HEK293 (cell line): ENCODE data around the gene IGLON5.

Source experiments
- CTCF ChIA-PET: fragments of 350-600 bp; formaldehyde crosslinking; extraction: SDS; loops from one replicate; lab custom pipeline; 2021; ENCODE audit warnings: antibody characterized with exemption; lab: Yijun Ruan, JAX
- POLR2A ChIA-PET: fragments of 300-600 bp; formaldehyde crosslinking; extraction: SDS; loops from one replicate; lab custom pipeline; 2020; ENCODE audit warnings: antibody characterized with exemption, inconsistent platforms; lab: Yijun Ruan, JAX
- H3K27ac ChIP-seq: fragments of 200-500 bp; sonication (Bioruptor generic); 2 replicates; pipeline ENCODE4 v1.5.1; 2014; ENCODE audit warnings: low read depth, low read length, control low read depth, inconsistent platforms; ENCODE audit errors: extremely low read depth
- H3K36me3 ChIP-seq, 2 experiments: fragments of 200-500 bp in 1 of 2; sonication (Bioruptor generic) in 1 of 2; 1 replicate in 1 of 2; 2 replicates in 1 of 2; pipeline ENCODE4 v1.5.1; 2014 to 2017; ENCODE audit warnings: inconsistent platforms in 2 of 2, low read length in 2 of 2; ENCODE audit not compliant: control insufficient read depth in 2 of 2, insufficient read depth in 1 of 2
- H3K4me1 ChIP-seq: fragments of 200-500 bp; sonication (Bioruptor generic); 2 replicates; pipeline ENCODE4 v1.5.1; 2014; ENCODE audit warnings: mild to moderate bottlenecking, low read length, inconsistent platforms; ENCODE audit not compliant: control insufficient read depth, insufficient read depth
- H3K4me3 ChIP-seq: 2 replicates; pipeline ENCODE4 v1.5.1; 2011; ENCODE audit warnings: low read depth, mild to moderate bottlenecking, control low read depth, low read length, moderate library complexity
- H3K9me3 ChIP-seq: fragments of 200-500 bp; sonication (Bioruptor generic); 2 replicates; pipeline ENCODE4 v1.5.1; 2014; ENCODE audit warnings: low read depth, low read length, inconsistent platforms; ENCODE audit not compliant: control insufficient read depth, insufficient read depth
- EGR2 ChIP-seq: fragments of 450-650 bp; formaldehyde crosslinking; IDR thresholded peaks from 2 replicates; pipeline ENCODE4 v1.5.1; 2016; ENCODE audit warnings: low read depth, missing biosample characterization, missing genetic modification characterization
- MEIS1 ChIP-seq: sonication (generic); formaldehyde crosslinking; IDR thresholded peaks from 2 replicates; pipeline ENCODE4 v1.8.1; 2022; ENCODE audit warnings: missing genetic modification reagents, mild to moderate bottlenecking, borderline replicate concordance
- ZBTB17 ChIP-seq: fragments of 450-650 bp; formaldehyde crosslinking; IDR thresholded peaks from 2 replicates; pipeline ENCODE4 v1.5.1; 2016; ENCODE audit warnings: missing biosample characterization, missing genetic modification characterization
- ZBTB48 ChIP-seq: fragments of 450-650 bp; formaldehyde crosslinking; IDR thresholded peaks from 2 replicates; pipeline ENCODE4 v1.5.1; 2016; ENCODE audit warnings: missing biosample characterization, missing genetic modification characterization
- ZFHX2 ChIP-seq: fragments of 450-650 bp; formaldehyde crosslinking; conservative IDR thresholded peaks from 2 replicates; pipeline ENCODE4 v1.5.1; 2016; ENCODE audit warnings: missing biosample characterization, missing genetic modification characterization
- ZNF157 ChIP-seq: fragments of 450-650 bp; formaldehyde crosslinking; IDR thresholded peaks from 2 replicates; pipeline ENCODE4 v1.5.1; 2016; ENCODE audit warnings: missing biosample characterization, missing genetic modification characterization
- ZNF19 ChIP-seq: fragments of 450-650 bp; formaldehyde crosslinking; IDR thresholded peaks from 2 replicates; pipeline ENCODE4; 2016; ENCODE audit warnings: missing biosample characterization, missing genetic modification characterization, low read depth
- ZNF214 ChIP-seq: fragments of 450-650 bp; formaldehyde crosslinking; IDR thresholded peaks from 2 replicates; pipeline ENCODE4 v1.5.1; 2017; ENCODE audit warnings: missing biosample characterization, mild to moderate bottlenecking, missing genetic modification characterization, borderline replicate concordance
- ZNF239 ChIP-seq: fragments of 450-650 bp; formaldehyde crosslinking; IDR thresholded peaks from 2 replicates; pipeline ENCODE4 v1.5.1; 2016; ENCODE audit warnings: missing biosample characterization, missing genetic modification characterization
- ZNF280C ChIP-seq: fragments of 450-650 bp; formaldehyde crosslinking; IDR thresholded peaks from 2 replicates; pipeline ENCODE4 v1.5.1; 2016; ENCODE audit warnings: missing biosample characterization, missing genetic modification characterization
- ZNF292 ChIP-seq: fragments of 450-650 bp; formaldehyde crosslinking; IDR thresholded peaks from 2 replicates; pipeline ENCODE4 v1.5.1; 2016; ENCODE audit warnings: low read depth, missing biosample characterization, missing genetic modification characterization, borderline replicate concordance
- ZNF394 ChIP-seq: fragments of 450-650 bp; formaldehyde crosslinking; IDR thresholded peaks from 2 replicates; pipeline ENCODE4 v1.5.1; 2016; ENCODE audit warnings: missing biosample characterization, missing genetic modification characterization, mild to moderate bottlenecking, moderate library complexity, borderline replicate concordance
- ZNF555 ChIP-seq: fragments of 450-650 bp; formaldehyde crosslinking; conservative IDR thresholded peaks from 2 replicates; pipeline ENCODE4 v1.5.1; 2017; ENCODE audit warnings: missing biosample characterization, mild to moderate bottlenecking, missing genetic modification characterization, inconsistent platforms
- ZNF561 ChIP-seq: fragments of 450-650 bp; IDR thresholded peaks from 2 replicates; pipeline ENCODE4 v1.5.1; 2018; ENCODE audit warnings: missing biosample characterization, missing genetic modification characterization, borderline replicate concordance
- ZNF585B ChIP-seq: fragments of 450-650 bp; formaldehyde crosslinking; IDR thresholded peaks from 2 replicates; pipeline ENCODE4 v1.5.1; 2016; ENCODE audit warnings: missing biosample characterization, missing genetic modification characterization
- ZNF624 ChIP-seq: fragments of 450-650 bp; formaldehyde crosslinking; IDR thresholded peaks from 2 replicates; pipeline ENCODE4 v1.5.1; 2017; ENCODE audit warnings: missing biosample characterization, missing genetic modification characterization
- ZNF677 ChIP-seq: fragments of 450-650 bp; IDR thresholded peaks from 2 replicates; pipeline ENCODE4 v1.5.0; 2018; ENCODE audit warnings: missing biosample characterization, mild to moderate bottlenecking, missing genetic modification characterization, moderate library complexity
- ZNF791 ChIP-seq: fragments of 450-650 bp; formaldehyde crosslinking; IDR thresholded peaks from 2 replicates; pipeline ENCODE4 v1.5.1; 2016; ENCODE audit warnings: missing biosample characterization, missing genetic modification characterization
- ZNF837 ChIP-seq: fragments of 450-650 bp; formaldehyde crosslinking; IDR thresholded peaks from 2 replicates; pipeline ENCODE4 v1.5.1; 2016; ENCODE audit warnings: missing biosample characterization, missing genetic modification characterization
- ZSCAN30 ChIP-seq: fragments of 450-650 bp; IDR thresholded peaks from 2 replicates; pipeline ENCODE4 v1.5.1; 2018; ENCODE audit warnings: missing biosample characterization, mild to moderate bottlenecking, missing genetic modification characterization, moderate library complexity
- TF ChIP-seq, protein P1 (sequence below): fragments of 450-650 bp; formaldehyde crosslinking; IDR thresholded peaks from 2 replicates; pipeline ENCODE4 v1.5.1; 2016; ENCODE audit warnings: missing biosample characterization, missing genetic modification characterization

The IGLON5 gene

DNA sequence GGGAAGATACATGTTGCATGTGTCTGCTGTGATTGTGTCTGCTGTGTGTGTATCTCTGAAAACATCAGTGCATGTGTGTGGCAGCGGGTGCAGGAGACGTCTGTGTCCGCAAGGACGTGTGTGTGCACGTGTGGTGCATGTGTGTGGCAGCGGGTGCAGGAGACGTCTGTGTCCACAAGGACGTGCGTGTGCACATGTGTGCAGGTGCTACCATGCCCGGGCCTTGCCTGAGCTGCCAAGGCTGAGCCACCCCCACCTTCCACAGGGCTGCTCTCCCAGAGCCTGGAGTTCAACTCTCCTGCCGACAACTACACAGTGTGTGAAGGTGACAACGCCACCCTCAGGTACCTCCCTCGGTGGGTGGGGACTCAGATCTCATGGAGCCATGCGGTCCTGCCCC lies 10.4 kb downstream of the IGLON5 start:
- H3K27ac ChIP-seq: no peak overlapping the region
- no peaks in the 10 kb centered on the region; the same call in 1 of the 2 replicates for H3K4me1 ChIP-seq
- no peaks in the 10 kb centered on the region for H3K9me3 ChIP-seq
- no peak for TF ChIP-seq ZNF394
- TF ChIP-seq ZBTB17 (tag by site-specific recombination): no peak
- no peak for TF ChIP-seq ZNF561 (tag by site-specific recombination)
- TF ChIP-seq ZNF585B (tag by site-specific recombination): no peak
- no peak for TF ChIP-seq ZBTB48
- no peaks in the 10 kb centered on the region for H3K36me3 ChIP-seq
- ChIA-PET CTCF (no interaction called here), POLR2A (no interaction called here)
- no peak overlapping the region for H3K4me3 ChIP-seq

DNA sequence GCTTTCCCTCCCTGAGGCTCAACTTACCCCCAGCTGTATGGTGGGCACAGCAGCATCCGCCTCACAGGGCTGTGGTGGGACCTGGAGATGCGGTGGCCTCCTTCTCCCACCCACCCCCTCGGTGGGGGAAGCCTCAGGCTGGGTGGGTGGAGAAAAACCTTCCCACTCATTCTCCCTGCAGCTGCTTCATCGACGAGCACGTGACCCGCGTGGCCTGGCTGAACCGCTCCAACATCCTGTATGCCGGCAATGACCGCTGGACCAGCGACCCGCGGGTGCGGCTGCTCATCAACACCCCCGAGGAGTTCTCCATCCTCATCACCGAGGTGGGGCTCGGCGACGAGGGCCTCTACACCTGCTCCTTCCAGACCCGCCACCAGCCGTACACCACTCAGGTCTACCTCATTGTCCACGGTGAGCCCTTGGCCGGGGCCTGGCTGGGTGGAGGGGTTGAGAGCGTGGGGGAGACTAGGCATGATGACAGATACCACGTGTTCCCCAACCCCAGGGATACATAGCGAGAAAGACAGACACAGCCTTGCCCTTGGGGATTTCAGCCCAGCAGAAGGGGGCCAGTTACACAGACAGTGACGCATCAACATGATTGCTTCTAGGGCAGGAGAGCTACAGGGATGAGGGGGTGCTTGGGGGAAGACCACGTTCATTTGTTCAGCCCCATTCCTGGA lies 12.2 kb downstream of the IGLON5 start:
- Histone ChIP-seq H3K36me3 (no peaks in the 10 kb centered on the region), H3K4me3 (no peak overlapping the region)
- TF ChIP-seq EGR2 (tag by site-specific recombination): peak; percentile 72
- TF ChIP-seq ZNF280C (tag by site-specific recombination): no peak
- peak; percentile 62 for TF ChIP-seq ZFHX2
- TF ChIP-seq ZNF157: no peak
- TF ChIP-seq, all 188 proteins: peak for 2
- no peaks in the 10 kb centered on the region; the same call in 1 of the 2 replicates for H3K4me1 ChIP-seq
- no peaks in the 10 kb centered on the region for H3K9me3 ChIP-seq
- no peak overlapping the region for H3K27ac ChIP-seq
- ChIA-PET CTCF (interaction anchor here (0.6 to 1.2 kb wide), 3 partner anchors 67 to 153 kb away, joined by 3 to 4 read pairs (median 4); partner anchors contain the start of gene C19orf84), POLR2A (no interaction called here)

DNA sequence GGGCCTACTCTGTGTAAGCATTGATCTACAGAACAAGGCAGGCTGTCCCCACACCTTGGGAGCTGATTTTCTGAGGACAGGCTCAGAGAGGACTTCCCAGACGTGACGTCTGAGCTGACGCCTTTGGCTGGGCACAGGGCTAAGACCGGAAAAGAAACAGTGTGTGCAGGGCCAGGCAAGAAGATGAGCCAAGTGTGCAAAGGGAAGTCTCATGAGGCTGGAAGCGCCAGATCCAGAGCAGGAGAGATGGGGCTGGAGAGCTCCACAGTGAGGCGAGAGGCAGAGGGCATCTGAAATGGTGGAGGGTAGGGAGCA lies 12.7 kb downstream of the IGLON5 start:
- H3K27ac ChIP-seq: no peak overlapping the region
- CTCF ChIA-PET: interaction anchor here (1.2 kb wide), 1 partner anchor 153 kb away, joined by 4 read pairs; no protein-coding TSS in a partner anchor
- TF ChIP-seq ZBTB17 (tag by site-specific recombination) (no peak), ZSCAN30 (tag by site-specific recombination) (no peak), ZNF555 (no peak), ZNF239 (tag by site-specific recombination) (no peak), ZNF837 (no peak), ZNF677 (no peak), ZNF624 (no peak), ZNF19 (no peak), ZNF791 (tag by site-specific recombination) (no peak), MEIS1 (CRISPR knock-in tag) (no peak), ZNF292 (tag by site-specific recombination) (no peak), ZNF214 (tag by site-specific recombination) (no peak)
- TF ChIP-seq, protein P1, sequence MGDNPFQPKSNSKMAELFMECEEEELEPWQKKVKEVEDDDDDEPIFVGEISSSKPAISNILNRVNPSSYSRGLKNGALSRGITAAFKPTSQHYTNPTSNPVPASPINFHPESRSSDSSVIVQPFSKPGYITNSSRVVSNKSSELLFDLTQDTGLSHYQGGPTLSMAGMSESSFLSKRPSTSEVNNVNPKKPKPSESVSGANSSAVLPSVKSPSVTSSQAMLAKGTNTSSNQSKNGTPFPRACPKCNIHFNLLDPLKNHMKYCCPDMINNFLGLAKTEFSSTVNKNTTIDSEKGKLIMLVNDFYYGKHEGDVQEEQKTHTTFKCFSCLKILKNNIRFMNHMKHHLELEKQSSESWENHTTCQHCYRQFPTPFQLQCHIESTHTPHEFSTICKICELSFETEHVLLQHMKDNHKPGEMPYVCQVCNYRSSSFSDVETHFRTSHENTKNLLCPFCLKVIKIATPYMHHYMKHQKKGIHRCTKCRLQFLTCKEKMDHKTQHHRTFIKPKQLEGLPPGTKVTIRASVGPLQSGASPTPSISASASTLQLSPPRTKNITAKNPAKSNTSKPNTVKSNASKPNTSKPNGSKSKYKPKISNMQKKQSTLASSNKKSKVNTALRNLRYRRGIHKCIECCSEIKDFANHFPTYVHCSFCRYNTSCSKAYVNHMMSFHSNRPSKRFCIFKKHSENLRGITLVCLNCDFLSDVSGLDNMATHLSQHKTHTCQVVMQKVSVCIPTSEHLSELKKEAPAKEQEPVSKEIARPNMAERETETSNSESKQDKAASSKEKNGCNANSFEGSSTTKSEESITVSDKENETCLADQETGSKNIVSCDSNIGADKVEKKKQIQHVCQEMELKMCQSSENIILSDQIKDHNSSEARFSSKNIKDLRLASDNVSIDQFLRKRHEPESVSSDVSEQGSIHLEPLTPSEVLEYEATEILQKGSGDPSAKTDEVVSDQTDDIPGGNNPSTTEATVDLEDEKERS (tag by site-specific recombination): no peak
- TF ChIP-seq, all 188 proteins: peak for 0
- Histone ChIP-seq H3K9me3 (no peaks in the 10 kb centered on the region), H3K4me3 (no peak overlapping the region), H3K4me1 (no peaks in the 10 kb centered on the region; the same call in 1 of the 2 replicates), H3K36me3 (no peaks in the 10 kb centered on the region)
- POLR2A ChIA-PET: no interaction called here
